Measurements from ENCODE around the gene DOHH.

DOHH gene

GRCh38 chr19:3462991-3463713 lies 37.3 kb downstream of the DOHH start:
- Histone ChIP-seq H3K36me3 (ENCODE audit: control insufficient read depth, insufficient read depth, low read length) (no peaks in the 10 kb centered on the region), H3K4me3 (ENCODE audit: low read depth, low read length) (peak overlapping the region; percentile 40; the same call in 1 of the 2 replicates)

GRCh38 chr19:3459965-3460582 lies 40.4 kb downstream of the DOHH start:
- H3K4me1 ChIP-seq (ENCODE audit: control insufficient read depth, insufficient read depth, low read length) = peaks cover 14% of the 10 kb centered on the region; the same call in 1 of the 2 replicates
- H3K4me3 ChIP-seq (ENCODE audit: low read depth, low read length) = no peak overlapping the region
- H3K9me3 ChIP-seq (ENCODE audit: control insufficient read depth, insufficient read depth, low read length) = no peaks in the 10 kb centered on the region
- H3K9ac ChIP-seq (ENCODE audit: low read depth, low read length) = no peak overlapping the region
- H3K27ac ChIP-seq (ENCODE audit: low read depth, low read length) = no peak overlapping the region
- H3K27me3 ChIP-seq (ENCODE audit: control insufficient read depth, insufficient read depth, low read length) = peaks cover 72% of the 10 kb centered on the region
- no peaks in the 10 kb centered on the region for H3K36me3 ChIP-seq (ENCODE audit: control insufficient read depth, insufficient read depth, low read length)

More at GRCh38 chr19:3462991-3463713, 37.3 kb downstream of the DOHH start:
- no peaks in the 10 kb centered on the region for H3K9me3 ChIP-seq (ENCODE audit: control insufficient read depth, insufficient read depth, low read length)
- H3K27me3 ChIP-seq (ENCODE audit: control insufficient read depth, insufficient read depth, low read length) = peaks cover 76% of the 10 kb centered on the region
- no peak overlapping the region for H3K9ac ChIP-seq (ENCODE audit: low read depth, low read length)
- no peak overlapping the region for H3K27ac ChIP-seq (ENCODE audit: low read depth, low read length)
- peaks cover 9% of the 10 kb centered on the region; the same call in 1 of the 2 replicates for H3K4me1 ChIP-seq (ENCODE audit: control insufficient read depth, insufficient read depth, low read length)

- Histone ChIP-seq H3K9ac (ENCODE audit: low read depth, low read length) (no peak overlapping the region), H3K36me3 (ENCODE audit: control insufficient read depth, insufficient read depth, low read length) (no peaks in the 10 kb centered on the region), H3K27me3 (ENCODE audit: control insufficient read depth, insufficient read depth, low read length) (peaks cover 65% of the 10 kb centered on the region), H3K27ac (ENCODE audit: low read depth, low read length) (no peak overlapping the region), H3K4me3 (ENCODE audit: low read depth, low read length) (peak overlapping the region; percentile 46), H3K9me3 (ENCODE audit: control insufficient read depth, insufficient read depth, low read length) (no peaks in the 10 kb centered on the region), H3K4me1 (ENCODE audit: control insufficient read depth, insufficient read depth, low read length) (peaks cover 12% of the 10 kb centered on the region; the same call in 1 of the 2 replicates)
Measured at GRCh38 chr19:3459089-3459881, 41.2 kb downstream of the DOHH start.

GRCh38 chr19:3458229-3459088 lies 42.0 kb downstream of the DOHH start:
- Histone ChIP-seq H3K27me3 (ENCODE audit: control insufficient read depth, insufficient read depth, low read length) (peaks cover 57% of the 10 kb centered on the region), H3K9me3 (ENCODE audit: control insufficient read depth, insufficient read depth, low read length) (no peaks in the 10 kb centered on the region), H3K27ac (ENCODE audit: low read depth, low read length) (no peak overlapping the region), H3K9ac (ENCODE audit: low read depth, low read length) (no peak overlapping the region), H3K36me3 (ENCODE audit: control insufficient read depth, insufficient read depth, low read length) (no peaks in the 10 kb centered on the region), H3K4me1 (ENCODE audit: control insufficient read depth, insufficient read depth, low read length) (peaks cover 12% of the 10 kb centered on the region; the same call in 1 of the 2 replicates), H3K4me3 (ENCODE audit: low read depth, low read length) (0 out of 2 replicates have a peak overlapping the region, but pooled peaks have one; percentile 46)

- Histone ChIP-seq H3K9me3 (ENCODE audit: control insufficient read depth, insufficient read depth, low read length) (no peaks in the 10 kb centered on the region), H3K36me3 (ENCODE audit: control insufficient read depth, insufficient read depth, low read length) (no peaks in the 10 kb centered on the region), H3K4me1 (ENCODE audit: control insufficient read depth, insufficient read depth, low read length) (peaks cover 12% of the 10 kb centered on the region; the same call in 1 of the 2 replicates), H3K27ac (ENCODE audit: low read depth, low read length) (no peak overlapping the region), H3K4me3 (ENCODE audit: low read depth, low read length) (no peak overlapping the region), H3K9ac (ENCODE audit: low read depth, low read length) (no peak overlapping the region), H3K27me3 (ENCODE audit: control insufficient read depth, insufficient read depth, low read length) (peaks cover 49% of the 10 kb centered on the region)
Measured at GRCh38 chr19:3457528-3458228, 42.8 kb downstream of the DOHH start.

GRCh38 chr19:3456925-3457527 lies 43.4 kb downstream of the DOHH start:
- no peaks in the 10 kb centered on the region for H3K9me3 ChIP-seq (ENCODE audit: control insufficient read depth, insufficient read depth, low read length)
- H3K36me3 ChIP-seq (ENCODE audit: control insufficient read depth, insufficient read depth, low read length) = no peaks in the 10 kb centered on the region
- H3K4me1 ChIP-seq (ENCODE audit: control insufficient read depth, insufficient read depth, low read length) = peaks cover 12% of the 10 kb centered on the region; the same call in 1 of the 2 replicates
- H3K9ac ChIP-seq (ENCODE audit: low read depth, low read length) = no peak overlapping the region
- no peak overlapping the region for H3K4me3 ChIP-seq (ENCODE audit: low read depth, low read length)
- H3K27ac ChIP-seq (ENCODE audit: low read depth, low read length) = no peak overlapping the region
- peaks cover 43% of the 10 kb centered on the region for H3K27me3 ChIP-seq (ENCODE audit: control insufficient read depth, insufficient read depth, low read length)

GRCh38 chr19:3455960-3456601 lies 44.4 kb downstream of the DOHH start:
- Histone ChIP-seq H3K27ac (ENCODE audit: low read depth, low read length) (no peak overlapping the region), H3K36me3 (ENCODE audit: control insufficient read depth, insufficient read depth, low read length) (no peaks in the 10 kb centered on the region), H3K9ac (ENCODE audit: low read depth, low read length) (no peak overlapping the region), H3K4me3 (ENCODE audit: low read depth, low read length) (no peak overlapping the region), H3K27me3 (ENCODE audit: control insufficient read depth, insufficient read depth, low read length) (peaks cover 40% of the 10 kb centered on the region), H3K4me1 (ENCODE audit: control insufficient read depth, insufficient read depth, low read length) (peaks cover 12% of the 10 kb centered on the region; the same call in 1 of the 2 replicates), H3K9me3 (ENCODE audit: control insufficient read depth, insufficient read depth, low read length) (no peaks in the 10 kb centered on the region)

- no peak overlapping the region for H3K4me3 ChIP-seq (ENCODE audit: low read depth, low read length)
- H3K4me1 ChIP-seq (ENCODE audit: control insufficient read depth, insufficient read depth, low read length) = peaks cover 12% of the 10 kb centered on the region; the same call in 1 of the 2 replicates
- no peaks in the 10 kb centered on the region for H3K36me3 ChIP-seq (ENCODE audit: control insufficient read depth, insufficient read depth, low read length)
- no peak overlapping the region for H3K27ac ChIP-seq (ENCODE audit: low read depth, low read length)
- peaks cover 35% of the 10 kb centered on the region for H3K27me3 ChIP-seq (ENCODE audit: control insufficient read depth, insufficient read depth, low read length)
- no peaks in the 10 kb centered on the region for H3K9me3 ChIP-seq (ENCODE audit: control insufficient read depth, insufficient read depth, low read length)
- no peak overlapping the region for H3K9ac ChIP-seq (ENCODE audit: low read depth, low read length)
Measured at GRCh38 chr19:3455393-3455955, 45.0 kb downstream of the DOHH start.

- peaks cover 11% of the 10 kb centered on the region; the same call in 1 of the 2 replicates for H3K4me1 ChIP-seq (ENCODE audit: control insufficient read depth, insufficient read depth, low read length)
- no peak overlapping the region for H3K9ac ChIP-seq (ENCODE audit: low read depth, low read length)
- no peak overlapping the region for H3K4me3 ChIP-seq (ENCODE audit: low read depth, low read length)
- peaks cover 30% of the 10 kb centered on the region for H3K27me3 ChIP-seq (ENCODE audit: control insufficient read depth, insufficient read depth, low read length)
- H3K9me3 ChIP-seq (ENCODE audit: control insufficient read depth, insufficient read depth, low read length) = no peaks in the 10 kb centered on the region
- no peaks in the 10 kb centered on the region for H3K36me3 ChIP-seq (ENCODE audit: control insufficient read depth, insufficient read depth, low read length)
- no peak overlapping the region for H3K27ac ChIP-seq (ENCODE audit: low read depth, low read length)
Measured at GRCh38 chr19:3454656-3455392, 45.6 kb downstream of the DOHH start.

All from HUES48 (cell line).